BLaER1 treated with 17β-estradiol and CSF1 and Interleukin-3, amounts not matched to agents 10 nM and 100 nM (cell line): ENCODE results near the gene COL25A1.
"Not testable (repeated sequence)": the region's sequence is repeated elsewhere in the genome, so short reads cannot be mapped to it uniquely, and the experiment has no call there.

Source experiments
- H3K27ac ChIP-seq, 11 experiments: shearing (Covaris generic); formaldehyde crosslinking; 2 replicates each; pipeline ENCODE4 v1.8.1; 2022
- H3K27me3 ChIP-seq, 11 experiments: shearing (Covaris generic); formaldehyde crosslinking; 2 replicates each; pipeline ENCODE4 v1.8.1; 2022
- H3K36me3 ChIP-seq, 11 experiments: shearing (Covaris generic); formaldehyde crosslinking; 2 replicates each; pipeline ENCODE4 v1.8.1; 2022
- H3K4me1 ChIP-seq, 10 experiments: shearing (Covaris generic); formaldehyde crosslinking; 2 replicates each; pipeline ENCODE4 v1.8.1; 2022
- H3K4me2 ChIP-seq, 11 experiments: shearing (Covaris generic); formaldehyde crosslinking; 2 replicates each; pipeline ENCODE4 v1.8.1; 2022
- H3K4me3 ChIP-seq, 10 experiments: shearing (Covaris generic); formaldehyde crosslinking; 2 replicates each; pipeline ENCODE4 v1.8.1; 2022
- H3K9ac ChIP-seq, 11 experiments: shearing (Covaris generic); formaldehyde crosslinking; 2 replicates each; pipeline ENCODE4 v1.8.1; 2022
- H3K9me3 ChIP-seq, 11 experiments: shearing (Covaris generic); formaldehyde crosslinking; replicated peaks in 1 of 11; 2 replicates each; pipeline ENCODE4 v1.8.1; 2022
- H4K20me1 ChIP-seq, 11 experiments: shearing (Covaris generic); formaldehyde crosslinking; 2 replicates each; pipeline ENCODE4 v1.8.1; 2022
- Cebpa-rat ChIP-seq, 11 experiments: shearing (Covaris generic); IDR thresholded peaks; 2 replicates each; pipeline ENCODE4 v1.8.1; 2022

The COL25A1 gene

GRCh38 chr4:109029987-109030386, 272.5 kb downstream of the COL25A1 start:
- Histone ChIP-seq H3K9me3 (no peaks in the 10 kb centered on the region), H3K4me1 (no peaks in the 10 kb centered on the region), H3K9ac (no peak overlapping the region), H3K4me3 (no peak overlapping the region), H3K4me2 (no peak overlapping the region), H3K27ac (no peak overlapping the region), H3K27me3 (no peaks in the 10 kb centered on the region), H3K36me3 (no peaks in the 10 kb centered on the region), H4K20me1 (no peaks in the 10 kb centered on the region)
- TF ChIP-seq Cebpa-rat (IDR thresholded peaks at IDR 0.05) = no peak

GRCh38 chr4:109027016-109027500, 275.4 kb downstream of the COL25A1 start:
- no peak overlapping the region for H3K9ac ChIP-seq
- H3K4me2 ChIP-seq = no peak overlapping the region
- H4K20me1 ChIP-seq = no peaks in the 10 kb centered on the region
- no peaks in the 10 kb centered on the region for H3K36me3 ChIP-seq
- TF ChIP-seq Cebpa-rat (IDR thresholded peaks at IDR 0.05) = no peak
- H3K4me1 ChIP-seq = no peaks in the 10 kb centered on the region
- peaks cover 9 to 14% (median 11%) of the 10 kb centered on the region in 11 experiments for H3K9me3 ChIP-seq
- no peak overlapping the region for H3K27ac ChIP-seq
- H3K4me3 ChIP-seq = no peak overlapping the region
- H3K27me3 ChIP-seq = no peaks in the 10 kb centered on the region

- H4K20me1 ChIP-seq = no peaks in the 10 kb centered on the region
- no peak overlapping the region for H3K9ac ChIP-seq
- no peak overlapping the region for H3K27ac ChIP-seq
- H3K4me2 ChIP-seq = no peak overlapping the region
- no peak overlapping the region for H3K4me3 ChIP-seq
- no peaks in the 10 kb centered on the region for H3K36me3 ChIP-seq
- TF ChIP-seq Cebpa-rat (IDR thresholded peaks at IDR 0.05) = no peak
- H3K27me3 ChIP-seq = no peaks in the 10 kb centered on the region
- peaks cover 14 to 19% (median 16%) of the 10 kb centered on the region in 11 experiments for H3K9me3 ChIP-seq
- H3K4me1 ChIP-seq = no peaks in the 10 kb centered on the region
Measured at GRCh38 chr4:109026588-109026987, 275.9 kb downstream of the COL25A1 start.

- Histone ChIP-seq H3K4me1 (no peaks in the 10 kb centered on the region), H3K4me2 (no peak overlapping the region), H3K27me3 (no peaks in the 10 kb centered on the region), H3K27ac (no peak overlapping the region), H3K36me3 (no peaks in the 10 kb centered on the region), H3K9ac (no peak overlapping the region), H3K4me3 (no peak overlapping the region), H4K20me1 (no peaks in the 10 kb centered on the region), H3K9me3 (peaks cover 23 to 29% (median 26%) of the 10 kb centered on the region in 11 experiments)
- TF ChIP-seq Cebpa-rat (IDR thresholded peaks at IDR 0.05) = no peak
Measured at GRCh38 chr4:109025471-109026076, 276.9 kb downstream of the COL25A1 start.

- Histone ChIP-seq H3K4me2 (no peak overlapping the region), H3K27ac (no peak overlapping the region), H4K20me1 (no peaks in the 10 kb centered on the region), H3K27me3 (no peaks in the 10 kb centered on the region), H3K36me3 (no peaks in the 10 kb centered on the region), H3K4me1 (no peaks in the 10 kb centered on the region), H3K9me3 (peaks cover 23 to 29% (median 26%) of the 10 kb centered on the region in 11 experiments), H3K9ac (no peak overlapping the region), H3K4me3 (no peak overlapping the region)
- TF ChIP-seq Cebpa-rat (IDR thresholded peaks at IDR 0.05) = no peak
Measured at GRCh38 chr4:109022961-109023360, 279.5 kb downstream of the COL25A1 start.

- H3K4me1 ChIP-seq, H3K36me3 ChIP-seq, H3K27me3 ChIP-seq, H3K4me3 ChIP-seq, H3K27ac ChIP-seq, H3K9ac ChIP-seq, H3K4me2 ChIP-seq, H4K20me1 ChIP-seq: not testable (repeated sequence)
- H3K9me3 ChIP-seq = peaks cover 26 to 34% (median 29%) of the 10 kb centered on the region in 11 experiments
Measured at GRCh38 chr4:109021630-109022029, 280.8 kb downstream of the COL25A1 start.

GRCh38 chr4:109020861-109021260, 281.6 kb downstream of the COL25A1 start:
- Histone ChIP-seq H3K27me3 (no peaks in the 10 kb centered on the region), H3K9ac (no peak overlapping the region), H3K27ac (no peak overlapping the region), H3K4me3 (no peak overlapping the region), H3K4me2 (no peak overlapping the region), H3K36me3 (no peaks in the 10 kb centered on the region), H3K9me3 (peaks cover 32 to 42% (median 37%) of the 10 kb centered on the region in 11 experiments), H3K4me1 (no peaks in the 10 kb centered on the region), H4K20me1 (no peaks in the 10 kb centered on the region)
- TF ChIP-seq Cebpa-rat (IDR thresholded peaks at IDR 0.05) = no peak

- no peak overlapping the region for H3K4me2 ChIP-seq
- no peaks in the 10 kb centered on the region; a peak in 1 of 22 replicates for H3K36me3 ChIP-seq
- no peak overlapping the region for H3K27ac ChIP-seq
- peaks cover 28 to 44% (median 35%) of the 10 kb centered on the region in 11 experiments for H3K9me3 ChIP-seq
- H4K20me1 ChIP-seq = no peaks in the 10 kb centered on the region
- H3K4me1 ChIP-seq = no peaks in the 10 kb centered on the region
- no peak for TF ChIP-seq Cebpa-rat (IDR thresholded peaks at IDR 0.05)
- H3K4me3 ChIP-seq = no peak overlapping the region
- H3K27me3 ChIP-seq = no peaks in the 10 kb centered on the region
- no peak overlapping the region for H3K9ac ChIP-seq
Measured at GRCh38 chr4:109016200-109016599, 286.3 kb downstream of the COL25A1 start.

- TF ChIP-seq Cebpa-rat (IDR thresholded peaks at IDR 0.05) = no peak
- no peaks in the 10 kb centered on the region for H4K20me1 ChIP-seq
Measured at GRCh38 chr4:109015413-109015810, 287.0 kb downstream of the COL25A1 start.

More at GRCh38 chr4:109015413-109015810, 287.0 kb downstream of the COL25A1 start:
- H3K9me3 ChIP-seq = peaks cover 24 to 39% (median 29%) of the 10 kb centered on the region in 11 experiments
- peaks cover 0 to 3% (median 0%) of the 10 kb centered on the region in 10 experiments; a peak in 4 of 20 replicates for H3K4me1 ChIP-seq
- no peak overlapping the region for H3K4me3 ChIP-seq
- H3K9ac ChIP-seq = no peak overlapping the region
- no peak overlapping the region for H3K27ac ChIP-seq
- no peak overlapping the region for H3K4me2 ChIP-seq
- H3K27me3 ChIP-seq = no peaks in the 10 kb centered on the region
- no peaks in the 10 kb centered on the region; a peak in 1 of 22 replicates for H3K36me3 ChIP-seq
